Stimulated activated CD4-positive, alpha-beta T cell treated with anti-CD3 and anti-CD28 coated beads, Interleukin-4, amount 100 ng/mL, for 48 hours (primary cell): ENCODE results near the gene CALD1.

Experiments used
- DNase-seq, 2 donors: peaks; one replicate each; pipeline ENCODE4 v3.0.0-alpha.2; 2020; ENCODE audit warnings: low read depth in 2 of 2

The CALD1 gene

GRCh38 chr7:134893920-134894319 is 114.5 kb downstream of the CALD1 start:
- DNase-seq: no peak

DNA sequence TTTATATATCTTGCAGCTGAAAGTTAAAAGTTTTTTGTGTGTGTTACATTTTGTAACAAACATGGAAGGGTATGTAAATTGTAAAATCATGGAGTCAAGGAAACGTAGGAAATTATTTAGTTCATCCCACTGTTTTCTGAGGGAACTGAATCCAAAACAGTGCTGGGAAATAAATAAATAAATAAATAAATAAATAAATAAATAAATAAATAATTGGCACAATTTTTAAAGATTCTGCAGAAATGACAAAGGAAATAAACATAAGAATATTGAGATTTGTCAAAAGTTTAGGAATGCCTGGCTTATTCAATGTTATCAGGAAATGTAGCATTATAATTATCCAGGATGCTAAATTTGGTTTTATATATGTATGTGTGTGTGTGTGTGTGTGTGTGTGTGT is 115.5 kb downstream of the CALD1 start:
- no peak for DNase-seq

DNA sequence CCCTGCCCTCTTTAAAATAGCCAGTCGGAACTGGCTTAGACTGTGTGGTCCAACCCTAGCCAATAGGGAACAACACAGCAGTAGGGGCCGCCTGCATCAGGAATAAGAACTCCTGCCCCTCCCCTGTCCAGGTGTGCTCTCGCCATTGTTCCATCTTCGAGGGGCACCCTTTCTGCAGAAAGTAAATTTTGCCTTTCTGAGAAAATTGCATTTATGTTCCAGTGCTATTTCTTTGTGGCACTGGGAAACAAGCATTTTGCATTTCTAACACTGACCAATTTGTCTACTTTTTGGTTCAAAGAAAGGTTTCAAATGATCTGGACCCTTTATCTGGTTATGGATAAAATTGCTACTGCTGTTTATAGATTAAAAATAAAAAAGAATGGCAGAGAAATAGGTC is 116.6 kb downstream of the CALD1 start:
- no peak for DNase-seq

- no peak for DNase-seq
These were observed 118.5 kb downstream of the CALD1 start for GRCh38 chr7:134897936-134898335.

DNA sequence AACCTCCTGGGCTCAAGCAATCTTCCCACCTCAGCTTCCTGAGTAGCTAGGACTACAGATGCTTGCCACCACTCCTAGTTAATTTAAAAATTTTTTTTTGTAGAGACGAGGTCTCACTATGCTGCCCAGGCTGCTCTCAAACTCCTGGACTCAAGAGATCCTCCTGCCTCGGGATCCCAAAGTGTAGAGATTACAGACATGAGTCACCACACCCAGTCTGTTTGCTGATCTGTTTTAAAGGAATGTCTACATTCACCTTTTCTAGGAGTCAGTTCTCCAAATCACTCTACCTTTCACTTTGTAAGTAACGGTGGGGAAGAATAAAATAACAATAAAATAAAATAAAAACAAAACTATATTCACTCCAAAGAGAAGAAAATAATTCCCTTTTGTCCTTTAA is 120.3 kb downstream of the CALD1 start:
- DNase-seq: no peak

DNA sequence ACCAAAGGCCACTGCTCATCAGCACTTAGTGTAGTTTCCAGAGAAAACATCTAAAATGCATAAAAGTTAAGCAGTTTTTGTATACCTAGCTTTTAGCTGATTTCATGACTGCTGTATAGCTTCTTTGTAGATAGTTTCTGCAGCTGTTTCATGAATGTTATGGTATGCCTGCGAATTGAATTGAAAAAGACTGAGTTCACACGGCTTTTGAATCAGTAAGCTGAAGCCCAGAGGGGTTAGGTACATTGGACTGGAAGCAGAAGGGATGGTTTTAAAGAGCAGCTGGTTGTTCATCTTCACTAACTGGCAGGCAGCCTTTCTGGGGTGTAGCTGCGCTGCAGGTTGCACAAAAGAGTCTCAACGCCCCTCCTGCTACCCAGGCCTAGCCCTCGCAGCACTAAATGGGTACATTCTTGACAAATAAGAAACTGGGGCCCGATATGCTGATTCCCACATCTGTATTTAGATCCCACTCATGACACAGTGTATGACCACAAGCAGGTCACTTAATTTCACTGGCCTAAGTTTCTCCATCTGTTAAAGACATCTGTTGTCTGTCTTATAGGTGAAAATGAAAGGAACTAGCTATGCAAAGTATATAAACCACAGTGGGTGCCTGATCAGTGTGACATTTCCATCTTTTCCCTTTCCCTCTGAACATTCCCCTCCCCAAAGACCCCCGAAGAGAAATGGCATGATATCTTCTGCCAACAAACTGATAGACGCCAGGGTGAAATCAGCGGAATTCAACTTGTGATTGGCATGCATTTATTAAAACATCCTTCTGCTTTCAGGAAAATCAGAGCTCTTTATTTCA is 120.9 kb downstream of the CALD1 start:
- DNase-seq: no peak

- no peak for DNase-seq
These were observed 122.1 kb downstream of the CALD1 start for GRCh38 chr7:134901389-134902020.

- DNase-seq: no peak
These were observed 122.6 kb downstream of the CALD1 start for GRCh38 chr7:134902058-134902457.

DNA sequence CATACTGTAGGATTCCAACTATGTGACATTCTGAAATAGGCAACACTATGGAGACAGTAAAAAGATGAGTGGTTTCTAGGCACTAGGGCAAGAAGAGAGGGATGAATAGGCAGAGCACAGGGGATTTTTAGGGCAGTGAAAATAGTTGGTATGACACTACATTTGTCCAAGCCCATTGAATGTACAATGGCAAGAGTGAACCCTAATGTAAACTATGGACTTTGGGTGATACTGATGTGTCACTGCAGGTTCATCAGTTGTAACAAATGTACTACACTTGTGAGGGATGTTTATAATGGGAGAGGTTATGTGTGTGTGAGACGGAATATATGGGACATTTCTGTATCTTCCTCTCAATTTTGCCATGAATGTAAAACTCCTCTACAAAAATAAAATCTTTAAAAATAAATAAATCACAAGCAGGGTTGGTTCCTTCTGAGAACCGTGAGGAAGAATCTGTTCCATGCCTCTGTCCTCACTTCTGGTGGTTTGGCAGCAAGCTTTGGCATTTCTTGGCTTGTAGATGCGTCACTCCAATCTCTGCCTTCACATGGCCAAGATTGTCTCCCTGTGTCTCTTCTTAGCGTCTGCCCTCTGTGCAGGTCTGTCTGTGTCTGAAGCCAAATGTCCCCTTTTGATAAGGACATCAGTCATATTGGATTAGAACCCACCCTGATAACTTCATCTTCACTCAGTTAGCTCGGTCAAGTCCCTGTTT is 123.8 kb downstream of the CALD1 start:
- DNase-seq: no peak

DNA sequence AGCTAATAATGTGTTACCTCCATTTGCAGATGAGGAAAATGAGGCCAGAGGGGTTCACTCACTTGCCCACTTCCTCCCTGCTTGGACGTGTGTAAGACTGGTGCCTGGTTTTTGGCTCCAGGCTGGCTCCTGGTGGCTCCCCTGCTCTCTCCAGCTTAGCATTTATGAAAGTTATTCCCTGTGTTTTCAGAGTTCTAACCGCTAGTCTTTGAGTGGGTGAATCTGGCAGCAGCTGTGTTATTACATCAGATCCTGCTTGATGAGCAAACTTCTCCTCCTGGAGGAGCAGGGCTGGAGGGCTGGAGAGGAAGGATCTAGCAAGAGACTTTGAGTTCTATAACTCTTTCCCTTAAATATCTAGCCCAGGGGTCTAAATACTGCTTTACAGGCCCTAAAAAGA is 125.9 kb downstream of the CALD1 start:
- no peak for DNase-seq

GRCh38 chr7:134907000-134907399 is 127.6 kb downstream of the CALD1 start:
- no peak for DNase-seq

- DNase-seq: no peak
These were observed 128.2 kb downstream of the CALD1 start for GRCh38 chr7:134907639-134908038.

DNA sequence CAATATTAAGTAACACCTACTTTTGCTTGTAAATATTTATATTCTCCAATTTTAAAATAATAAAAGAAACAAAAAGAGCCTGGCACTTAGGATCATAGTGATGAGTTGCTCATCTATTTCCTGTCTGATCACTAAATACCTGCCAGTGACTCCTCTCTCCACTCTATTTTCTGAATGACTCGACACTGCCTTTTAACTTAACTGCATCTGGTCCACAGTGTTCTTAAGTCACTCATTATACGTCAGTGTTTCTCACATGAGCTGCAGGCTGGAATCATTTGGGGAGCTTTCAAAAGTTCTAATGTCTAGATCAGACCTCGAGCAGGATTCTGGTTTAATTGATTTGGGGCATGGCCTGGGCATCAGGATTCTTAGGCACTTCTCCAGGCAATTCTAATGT is 128.9 kb downstream of the CALD1 start:
- DNase-seq: no peak

DNA sequence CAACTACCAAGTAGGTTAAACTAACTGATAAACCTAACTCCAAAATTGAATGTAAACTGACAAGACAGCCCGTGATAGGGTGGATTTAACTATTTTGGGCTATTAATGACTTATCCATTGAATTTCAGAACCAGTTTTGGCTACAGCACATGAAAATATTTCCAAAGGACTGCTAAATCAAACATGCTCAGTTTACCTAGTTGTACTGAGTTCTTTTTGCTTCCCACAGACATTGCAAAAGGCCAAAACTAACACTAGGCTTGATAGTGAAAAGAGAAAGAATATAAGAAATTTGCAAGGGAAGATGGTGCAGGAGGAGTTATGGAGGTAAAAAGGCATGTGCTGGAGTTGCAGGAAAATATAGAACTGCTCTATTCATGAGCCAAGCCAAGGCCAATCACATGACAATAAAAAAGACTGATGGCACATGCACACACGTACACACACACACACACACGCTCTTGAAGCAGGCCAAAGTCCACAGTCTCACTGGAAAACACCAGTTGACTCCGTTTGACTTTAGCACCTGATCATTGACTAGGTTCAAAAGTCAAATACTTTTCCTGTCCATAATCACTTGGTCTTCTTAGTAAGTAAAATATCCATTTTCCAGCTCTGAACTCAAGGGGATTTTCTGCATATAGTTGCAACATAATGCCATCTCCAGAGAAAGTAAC is 130.9 kb downstream of the CALD1 start:
- DNase-seq: no peak

DNA sequence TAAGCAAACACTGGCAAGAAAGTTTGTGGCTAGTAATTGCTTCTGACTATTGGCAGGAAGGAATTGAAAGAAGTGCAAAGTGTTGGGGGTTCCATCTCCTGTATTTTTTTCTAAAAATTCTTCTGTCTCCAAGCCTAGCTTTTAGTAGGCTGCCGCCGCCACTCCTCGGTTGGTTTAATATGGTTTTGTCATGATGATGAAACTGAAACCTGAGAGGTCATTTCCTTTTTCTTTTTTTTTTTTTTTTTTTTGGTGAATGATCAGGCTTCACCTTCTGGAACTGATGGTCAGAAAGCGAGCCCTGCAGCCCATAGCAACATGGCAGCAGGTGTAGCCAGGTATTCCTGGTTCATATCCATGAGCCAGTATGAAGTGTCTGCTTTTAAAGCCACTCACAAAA is 131.5 kb downstream of the CALD1 start:
- no peak for DNase-seq

GRCh38 chr7:134916171-134916883 is 136.9 kb downstream of the CALD1 start:
- no peak for DNase-seq

DNA sequence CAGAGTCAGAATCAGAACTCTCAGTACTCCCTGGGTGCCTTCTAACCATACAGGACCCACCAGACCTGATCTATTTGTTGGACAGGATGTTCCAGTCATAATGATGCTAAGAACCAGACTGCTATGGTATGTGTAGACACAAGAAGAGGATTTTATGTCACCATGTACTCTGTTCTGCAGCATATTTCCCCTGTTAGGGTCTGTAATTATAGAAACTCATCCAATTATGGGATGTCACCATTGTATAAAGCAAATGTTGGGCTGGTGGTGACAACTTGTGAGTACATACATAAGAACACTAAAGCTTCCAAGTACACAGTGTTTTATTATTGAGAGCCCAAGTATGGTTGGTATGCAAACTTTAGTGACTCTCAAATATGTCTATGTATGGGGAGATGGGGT is 139.8 kb downstream of the CALD1 start:
- DNase-seq: no peak

GRCh38 chr7:134920026-134920753 is 140.8 kb downstream of the CALD1 start:
- no peak for DNase-seq

- DNase-seq: no peak
These were observed 143.6 kb downstream of the CALD1 start for GRCh38 chr7:134922720-134923704.

- no peak for DNase-seq
These were observed 146.3 kb downstream of the CALD1 start for GRCh38 chr7:134925766-134926165.
